Measurements from ENCODE around the gene JAGN1. TPM values are rescaled to one million over a fixed set of nuclear protein-coding genes. Genes with fewer than 3 reads are reported as not detected.
"Not testable (repeated sequence)": the region's sequence is repeated elsewhere in the genome, so short reads cannot be mapped to it uniquely, and the experiment has no call there.

The JAGN1 gene
- total RNA-seq, 2 donors from 2014 or later, result 39.8 to 44.8 TPM

DNA sequence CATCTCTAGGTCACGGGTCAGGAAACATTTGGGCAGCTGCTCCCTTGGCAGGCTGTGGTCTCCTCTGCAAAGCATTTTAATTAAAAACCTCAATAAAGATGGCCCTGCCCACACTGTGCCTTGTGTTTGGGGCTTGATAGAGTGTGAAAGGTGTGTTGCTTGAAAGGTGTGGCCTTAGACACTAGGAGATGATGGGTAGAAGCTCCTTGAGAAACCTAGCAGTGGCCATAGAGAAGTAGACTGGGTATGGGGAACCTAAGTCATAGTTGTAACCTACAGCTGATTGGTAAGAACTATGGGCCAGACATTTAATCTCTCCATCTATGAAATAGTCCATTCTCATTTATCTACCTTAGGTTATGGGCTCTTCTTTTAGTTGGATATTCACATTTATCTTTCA is 3.3 kb downstream of the JAGN1 start:
- TF ChIP-seq, protein P1, sequence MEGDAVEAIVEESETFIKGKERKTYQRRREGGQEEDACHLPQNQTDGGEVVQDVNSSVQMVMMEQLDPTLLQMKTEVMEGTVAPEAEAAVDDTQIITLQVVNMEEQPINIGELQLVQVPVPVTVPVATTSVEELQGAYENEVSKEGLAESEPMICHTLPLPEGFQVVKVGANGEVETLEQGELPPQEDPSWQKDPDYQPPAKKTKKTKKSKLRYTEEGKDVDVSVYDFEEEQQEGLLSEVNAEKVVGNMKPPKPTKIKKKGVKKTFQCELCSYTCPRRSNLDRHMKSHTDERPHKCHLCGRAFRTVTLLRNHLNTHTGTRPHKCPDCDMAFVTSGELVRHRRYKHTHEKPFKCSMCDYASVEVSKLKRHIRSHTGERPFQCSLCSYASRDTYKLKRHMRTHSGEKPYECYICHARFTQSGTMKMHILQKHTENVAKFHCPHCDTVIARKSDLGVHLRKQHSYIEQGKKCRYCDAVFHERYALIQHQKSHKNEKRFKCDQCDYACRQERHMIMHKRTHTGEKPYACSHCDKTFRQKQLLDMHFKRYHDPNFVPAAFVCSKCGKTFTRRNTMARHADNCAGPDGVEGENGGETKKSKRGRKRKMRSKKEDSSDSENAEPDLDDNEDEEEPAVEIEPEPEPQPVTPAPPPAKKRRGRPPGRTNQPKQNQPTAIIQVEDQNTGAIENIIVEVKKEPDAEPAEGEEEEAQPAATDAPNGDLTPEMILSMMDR (IDR thresholded peaks at IDR 0.05), result no peak
- peaks cover 0 to 29% of the 10 kb centered on the region in 2 donors for H3K4me1 ChIP-seq
- no peaks in the 10 kb centered on the region for H3K9me3 ChIP-seq
- H3K27ac ChIP-seq, result no peak overlapping the region
- no peaks in the 10 kb centered on the region for H3K27me3 ChIP-seq
- H3K4me3 ChIP-seq, result no peak overlapping the region
- no peak for DNase-seq (ENCODE audit: low spot score)
- peaks cover 13% of the 10 kb centered on the region for H3K36me3 ChIP-seq

DNA sequence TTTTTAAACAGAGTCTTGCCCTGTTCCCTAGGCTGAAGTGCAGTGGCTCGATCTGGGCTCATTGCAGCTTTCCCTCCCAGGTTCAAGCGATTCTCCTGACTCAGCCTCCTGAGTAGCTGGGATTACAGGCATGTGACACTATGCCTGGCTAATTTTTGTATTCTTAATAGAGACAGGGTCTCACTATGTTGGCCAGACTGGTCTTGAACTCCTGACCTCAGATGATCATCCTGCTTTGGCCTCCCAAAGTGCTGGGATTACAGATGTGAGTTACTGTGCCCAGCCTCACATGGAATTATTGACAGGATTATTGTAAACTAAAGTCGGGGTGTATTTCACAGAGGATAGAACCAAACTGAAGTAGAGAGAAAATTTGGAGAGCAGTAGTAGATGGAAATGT is 5.3 kb downstream of the JAGN1 start:
- not testable (repeated sequence) for H3K27me3 ChIP-seq; DNase-seq (ENCODE audit: low spot score); H3K4me3 ChIP-seq; H3K27ac ChIP-seq; H3K9me3 ChIP-seq
- Histone ChIP-seq H3K36me3 (peaks cover 13% of the 10 kb centered on the region), H3K4me1 (peaks cover 0 to 25% of the 10 kb centered on the region in 2 donors)

DNA sequence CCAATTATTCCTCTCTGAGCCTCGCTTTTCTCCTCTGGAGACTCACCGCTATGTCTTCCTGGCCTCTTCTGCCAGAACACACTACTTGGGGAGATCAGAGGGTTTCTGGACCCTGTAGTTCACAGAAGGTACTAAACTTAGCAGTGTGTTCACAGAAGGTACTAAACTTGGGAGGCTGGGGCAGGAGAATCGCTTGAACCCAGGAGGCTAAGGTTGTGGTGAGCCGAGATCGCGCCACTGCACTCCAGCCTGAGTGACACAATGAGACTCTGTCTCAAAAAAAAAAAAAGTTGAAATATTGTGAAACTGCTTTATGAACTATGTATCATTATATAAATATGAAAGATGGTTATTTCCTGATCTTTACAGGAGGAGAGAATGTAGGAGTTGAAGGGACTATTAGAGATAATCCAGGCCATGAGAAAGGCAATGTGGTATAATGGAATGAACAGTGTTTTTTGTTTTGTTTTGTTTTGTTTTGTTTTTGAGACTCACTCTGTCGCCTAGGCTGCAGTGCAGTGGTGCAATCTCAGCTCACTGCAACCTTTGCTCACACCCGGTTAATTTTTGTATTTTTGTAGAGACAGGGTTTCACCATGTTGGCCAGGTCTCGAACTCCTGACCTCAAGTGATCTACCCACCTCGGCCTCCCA is 6.5 kb downstream of the JAGN1 start:
- peaks cover 0 to 15% of the 10 kb centered on the region in 2 donors for H3K4me1 ChIP-seq
- DNase-seq (ENCODE audit: low spot score); H3K9me3 ChIP-seq; H3K4me3 ChIP-seq; H3K27me3 ChIP-seq; H3K27ac ChIP-seq: not testable (repeated sequence)
- H3K36me3 ChIP-seq, result peaks cover 13% of the 10 kb centered on the region

DNA sequence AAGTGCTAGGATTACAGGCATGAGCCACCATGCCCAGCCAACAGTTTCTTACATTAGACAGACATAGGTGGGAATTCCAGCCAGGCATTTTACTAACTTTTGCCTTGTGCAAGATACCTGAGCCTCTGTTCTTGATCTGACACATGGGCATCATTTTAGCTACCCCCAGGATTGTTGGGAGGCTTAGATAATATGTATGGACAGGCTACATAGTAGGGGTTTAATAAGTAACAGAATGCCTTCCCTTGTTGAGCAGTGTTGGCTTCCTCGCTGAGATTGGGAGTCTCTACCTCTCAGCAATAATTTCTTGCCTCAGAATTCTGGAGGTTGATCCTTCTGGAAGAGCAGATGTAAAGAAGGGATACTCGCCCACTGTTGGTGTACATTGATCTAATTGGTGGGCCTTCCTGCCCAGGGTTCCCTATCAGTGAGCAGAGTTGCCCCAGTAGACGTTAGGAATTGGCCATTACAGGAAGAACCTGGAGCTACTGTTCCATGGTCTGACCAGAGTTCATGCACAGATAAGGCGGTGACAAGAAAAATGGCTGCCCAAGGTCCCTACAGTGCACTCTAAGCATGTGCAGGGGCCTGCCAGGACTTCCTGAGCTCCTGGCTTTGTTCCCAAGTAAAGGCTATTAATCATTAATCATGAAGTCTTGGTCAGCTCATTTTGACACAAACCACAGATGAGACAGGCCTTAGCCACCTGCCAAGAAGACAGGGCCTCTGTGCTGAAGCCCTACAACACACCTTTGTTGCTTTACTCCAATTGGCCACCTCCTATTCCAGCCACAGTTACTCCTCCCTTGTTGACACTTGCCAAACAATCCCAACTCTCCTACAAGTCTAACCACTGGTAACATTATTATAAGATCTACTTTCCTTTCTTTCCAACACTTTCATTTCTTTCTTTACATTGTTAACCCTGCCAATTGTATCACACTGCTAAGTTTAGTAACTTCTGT is 7.3 kb downstream of the JAGN1 start:
- Histone ChIP-seq H3K27ac (no peak overlapping the region), H3K27me3 (no peaks in the 10 kb centered on the region), H3K4me1 (peaks cover 0 to 10% of the 10 kb centered on the region in 2 donors), H3K9me3 (no peaks in the 10 kb centered on the region), H3K4me3 (no peak overlapping the region), H3K36me3 (peaks cover 12% of the 10 kb centered on the region)
- DNase-seq (ENCODE audit: low spot score), result no peak
- TF ChIP-seq, protein P1 (IDR thresholded peaks at IDR 0.05), result no peak

DNA sequence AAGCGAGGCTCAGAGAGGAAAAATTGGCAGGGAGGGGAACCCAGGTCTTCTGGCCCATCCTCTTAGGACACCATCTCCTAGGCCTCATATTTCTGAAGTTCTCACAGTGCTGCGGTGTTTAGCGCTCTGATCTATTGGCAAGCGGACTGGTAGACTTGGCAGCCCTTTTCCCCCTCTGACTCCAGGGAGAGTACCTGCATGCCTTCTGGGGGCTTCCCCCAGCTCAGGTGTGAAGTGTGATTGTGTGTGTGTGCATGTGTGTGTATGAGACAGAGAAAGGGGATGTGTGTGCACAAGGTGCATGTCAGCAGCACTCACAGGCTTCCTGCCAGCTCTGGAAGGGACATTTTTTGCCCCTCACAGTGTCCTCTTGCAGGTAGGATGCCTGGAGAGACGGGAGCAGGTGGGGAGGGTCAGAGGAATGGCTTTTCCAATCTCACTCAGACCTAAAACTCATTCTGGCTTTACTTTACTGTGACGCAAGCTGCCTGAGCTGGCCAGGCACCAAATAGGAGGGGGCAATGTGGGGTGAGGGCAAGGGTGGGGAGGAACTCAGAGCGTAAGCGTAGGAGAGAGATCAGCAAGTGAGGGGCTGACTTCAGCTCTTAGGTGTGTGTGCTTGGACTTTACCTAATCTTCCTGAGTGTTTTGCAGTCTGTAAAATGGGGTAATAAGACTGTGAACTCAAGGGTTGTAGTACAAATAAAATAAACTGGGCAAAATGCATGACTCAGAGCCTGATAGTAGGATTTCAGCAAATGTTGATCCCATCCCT is 8.2 kb downstream of the JAGN1 start:
- no peak for DNase-seq (ENCODE audit: low spot score)
- H3K36me3 ChIP-seq, result peaks cover 2% of the 10 kb centered on the region
- H3K4me3 ChIP-seq, result no peak overlapping the region
- TF ChIP-seq, protein P1 (IDR thresholded peaks at IDR 0.05), result no peak
- no peaks in the 10 kb centered on the region for H3K9me3 ChIP-seq
- H3K27ac ChIP-seq, result no peak overlapping the region
- H3K27me3 ChIP-seq, result no peaks in the 10 kb centered on the region
- H3K4me1 ChIP-seq, result peaks cover 0 to 14% of the 10 kb centered on the region in 2 donors

DNA sequence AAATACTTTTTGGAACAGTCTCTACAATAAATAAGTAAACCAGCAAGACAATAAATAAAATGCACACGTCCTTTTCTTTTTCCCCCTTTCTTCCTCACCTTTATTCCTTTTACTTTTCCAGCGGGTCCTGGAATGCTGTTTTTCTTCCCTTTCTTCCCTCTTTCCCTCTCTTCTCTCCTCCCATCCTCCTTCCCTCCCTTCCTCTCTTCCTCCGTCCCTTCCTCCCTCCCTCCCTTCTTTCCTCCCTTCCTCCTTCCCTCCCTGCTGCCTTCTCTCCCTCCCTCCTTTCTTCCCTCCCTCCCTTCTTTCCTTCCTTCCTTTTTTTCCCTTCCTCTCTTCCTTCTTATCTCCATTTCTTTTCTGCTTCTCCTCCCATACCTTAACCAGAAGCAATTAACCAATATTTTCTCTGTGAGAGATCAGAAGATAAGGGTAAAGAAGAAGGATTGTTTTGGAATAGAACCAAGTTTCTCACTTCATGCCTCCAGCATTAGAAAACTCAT is 8.9 kb downstream of the JAGN1 start:
- H3K27me3 ChIP-seq, result no peaks in the 10 kb centered on the region
- no peak overlapping the region for H3K4me3 ChIP-seq
- peaks cover 0 to 8% of the 10 kb centered on the region in 2 donors for H3K4me1 ChIP-seq
- H3K36me3 ChIP-seq, result no peaks in the 10 kb centered on the region
- no peak for DNase-seq (ENCODE audit: low spot score)
- no peak overlapping the region for H3K27ac ChIP-seq
- no peaks in the 10 kb centered on the region for H3K9me3 ChIP-seq
- TF ChIP-seq, protein P1 (IDR thresholded peaks at IDR 0.05), result no peak

DNA sequence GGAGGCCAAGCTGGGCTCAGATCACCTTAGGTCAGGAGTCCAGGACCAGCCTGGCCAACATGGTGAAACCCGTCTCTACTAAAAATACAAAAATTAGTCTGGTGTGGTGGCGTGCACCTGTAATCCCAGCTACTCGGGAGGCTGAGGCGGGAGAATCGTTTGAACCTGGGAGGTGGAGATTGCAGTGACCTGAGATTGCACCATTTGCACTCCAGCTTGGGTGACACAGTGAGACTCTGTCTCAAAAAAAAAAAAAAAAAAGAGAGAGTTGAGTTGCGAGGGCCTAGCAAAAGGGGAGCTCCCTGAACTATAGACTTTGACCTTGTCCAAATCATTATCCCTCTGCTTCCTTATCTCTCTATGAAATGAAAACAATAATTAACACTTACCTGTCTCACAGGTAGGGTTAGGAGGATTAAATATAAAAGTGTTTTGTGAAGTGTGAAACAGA is 10.6 kb downstream of the JAGN1 start:
- not testable (repeated sequence) for H3K27me3 ChIP-seq; H3K9me3 ChIP-seq; H3K36me3 ChIP-seq; H3K27ac ChIP-seq; DNase-seq (ENCODE audit: low spot score); H3K4me3 ChIP-seq; H3K4me1 ChIP-seq

All from right atrium auricular region (tissue), 2 donors.